Gastrocnemius medialis (tissue), 4 donors: Measurements from ENCODE around the gene APLNR.

Experiments used
- POLR2A ChIP-seq, 2 donors: fragments of 450-650 bp; IDR thresholded peaks; one replicate each; pipeline ENCODE4 v1.6.1; 2017; ENCODE audit warnings: antibody characterized with exemption in 2 of 2, mild to moderate bottlenecking in 2 of 2, moderate library complexity in 2 of 2
- TF ChIP-seq, protein P1 (sequence below), 5 experiments: fragments of 450-650 bp in 3 of 5; fragments of 200-600 bp in 2 of 5; sonication (generic) in 2 of 5; IDR thresholded peaks in 4 of 5; conservative IDR thresholded peaks in 1 of 5; 1 replicate in 4 of 5; 2 replicates in 1 of 5; pipeline ENCODE4 v1.5.1; 2016 to 2019; ENCODE audit warnings: antibody characterized with exemption in 5 of 5, mild to moderate bottlenecking in 3 of 5, moderate library complexity in 3 of 5

DNA sequence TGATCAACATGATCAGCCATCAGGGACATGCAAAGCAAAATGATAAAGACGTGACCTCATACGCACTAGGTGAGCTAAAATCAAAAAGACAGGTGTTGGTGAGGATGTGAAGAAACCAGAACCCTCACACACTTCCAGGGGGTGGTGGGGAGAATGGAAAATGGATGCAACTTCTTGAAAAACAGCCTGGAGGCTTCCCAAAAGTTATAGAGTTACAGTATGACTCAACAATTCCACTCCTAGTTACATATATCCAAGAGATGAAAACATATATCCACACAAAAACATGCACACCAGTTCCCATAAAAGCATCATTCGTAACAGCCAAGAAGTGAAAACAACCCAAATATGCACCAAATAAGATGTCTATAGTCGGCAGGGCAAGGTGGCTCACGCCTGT is 42.1 kb upstream of the APLNR start:
- TF ChIP-seq, protein P1, sequence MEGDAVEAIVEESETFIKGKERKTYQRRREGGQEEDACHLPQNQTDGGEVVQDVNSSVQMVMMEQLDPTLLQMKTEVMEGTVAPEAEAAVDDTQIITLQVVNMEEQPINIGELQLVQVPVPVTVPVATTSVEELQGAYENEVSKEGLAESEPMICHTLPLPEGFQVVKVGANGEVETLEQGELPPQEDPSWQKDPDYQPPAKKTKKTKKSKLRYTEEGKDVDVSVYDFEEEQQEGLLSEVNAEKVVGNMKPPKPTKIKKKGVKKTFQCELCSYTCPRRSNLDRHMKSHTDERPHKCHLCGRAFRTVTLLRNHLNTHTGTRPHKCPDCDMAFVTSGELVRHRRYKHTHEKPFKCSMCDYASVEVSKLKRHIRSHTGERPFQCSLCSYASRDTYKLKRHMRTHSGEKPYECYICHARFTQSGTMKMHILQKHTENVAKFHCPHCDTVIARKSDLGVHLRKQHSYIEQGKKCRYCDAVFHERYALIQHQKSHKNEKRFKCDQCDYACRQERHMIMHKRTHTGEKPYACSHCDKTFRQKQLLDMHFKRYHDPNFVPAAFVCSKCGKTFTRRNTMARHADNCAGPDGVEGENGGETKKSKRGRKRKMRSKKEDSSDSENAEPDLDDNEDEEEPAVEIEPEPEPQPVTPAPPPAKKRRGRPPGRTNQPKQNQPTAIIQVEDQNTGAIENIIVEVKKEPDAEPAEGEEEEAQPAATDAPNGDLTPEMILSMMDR (IDR thresholded peaks at IDR 0.05 in 4 of 5, conservative IDR thresholded peaks at IDR 0.05 in 1 of 5) = no peak
- TF ChIP-seq POLR2A (IDR thresholded peaks at IDR 0.05) = no peak
